Globus pallidus (tissue), 1 donor: ENCODE measurements around the gene APOD.

Experiments
- DNase-seq: peaks from one replicate; pipeline ENCODE4 v3.0.0-alpha.2; 2015; ENCODE audit warnings: low spot score

Gene APOD

DNA sequence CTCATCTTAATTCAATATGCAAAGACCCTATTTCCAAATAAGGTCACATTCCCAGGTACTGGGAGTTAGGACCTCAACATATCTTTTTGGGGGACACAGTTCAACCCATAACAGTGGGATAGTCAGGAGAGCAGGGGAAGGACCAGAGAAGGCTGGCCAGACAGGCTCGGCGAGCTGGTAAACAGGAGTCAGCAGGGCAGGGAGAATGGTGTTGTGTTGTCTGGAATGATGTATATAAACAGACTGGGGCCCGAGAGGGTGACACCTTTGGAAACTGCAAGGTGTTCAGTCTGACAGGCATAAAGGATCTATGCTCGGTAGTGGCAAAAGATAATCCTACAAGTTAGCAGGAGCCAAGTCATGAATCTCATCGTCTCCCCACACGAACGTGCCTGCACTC is 30.5 kb downstream of the APOD start:
- DNase-seq, result no peak

GRCh38 chr3:195551381-195551978 is 32.3 kb downstream of the APOD start:
- DNase-seq, result no peak

DNA sequence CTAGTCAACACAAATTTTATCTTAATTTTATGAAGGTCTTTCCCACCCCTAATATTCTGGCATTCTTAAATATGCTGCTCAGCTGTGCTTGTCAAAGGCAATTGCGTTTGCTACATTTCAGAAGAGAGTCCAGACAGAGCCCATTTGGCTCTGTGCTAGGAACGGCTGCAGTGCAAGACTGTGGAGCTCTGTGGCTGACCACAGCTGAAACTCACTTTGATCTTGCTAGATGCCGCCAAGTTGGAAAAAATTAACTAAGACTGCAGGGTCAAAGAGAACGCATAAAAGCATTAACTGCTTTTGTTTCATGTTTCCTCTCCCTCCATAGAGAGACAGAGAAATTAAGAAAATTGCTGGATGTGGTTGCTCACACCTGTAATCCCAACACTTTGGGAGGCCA is 33.0 kb downstream of the APOD start:
- DNase-seq, result no peak

GRCh38 chr3:195549931-195550519 is 33.7 kb downstream of the APOD start:
- DNase-seq, result no peak

DNA sequence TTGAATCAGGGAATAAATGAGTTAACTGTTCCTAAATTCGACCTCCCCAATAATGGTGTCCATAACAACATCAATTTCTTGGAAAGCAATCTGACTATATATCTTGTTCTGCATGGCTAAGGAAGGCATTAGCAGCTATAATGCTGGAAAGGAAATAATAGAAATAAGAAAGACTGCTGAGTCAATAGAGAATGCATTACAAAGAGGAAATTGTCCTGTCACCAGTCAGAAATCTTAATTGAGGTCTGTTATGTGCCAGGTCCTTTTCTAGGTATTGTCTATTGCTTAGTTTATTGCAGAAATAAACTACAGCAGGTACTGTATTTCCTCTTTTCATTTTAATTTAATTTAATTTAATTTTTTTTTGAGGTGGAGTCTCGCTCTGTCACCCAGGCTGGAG is 34.8 kb downstream of the APOD start:
- no peak for DNase-seq

DNA sequence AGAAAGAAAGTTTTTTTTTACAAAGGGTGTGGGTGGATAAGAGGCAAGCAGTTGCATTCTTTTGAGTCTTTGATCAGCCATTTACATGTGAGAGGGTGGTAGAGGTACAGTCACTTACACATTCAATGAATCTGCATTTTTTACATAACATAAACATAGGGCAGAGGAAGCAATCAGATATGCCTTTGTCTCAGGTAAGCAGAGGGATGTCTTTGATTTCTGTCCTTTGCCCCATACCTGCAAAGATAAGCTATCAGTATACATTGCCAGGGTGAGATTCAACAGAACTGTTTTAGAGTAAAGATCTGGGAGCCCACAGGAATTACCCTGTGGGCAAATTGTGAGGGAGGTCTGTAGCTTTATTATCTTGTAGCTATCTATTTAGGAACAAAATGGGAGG is 35.2 kb downstream of the APOD start:
- no peak for DNase-seq

DNA sequence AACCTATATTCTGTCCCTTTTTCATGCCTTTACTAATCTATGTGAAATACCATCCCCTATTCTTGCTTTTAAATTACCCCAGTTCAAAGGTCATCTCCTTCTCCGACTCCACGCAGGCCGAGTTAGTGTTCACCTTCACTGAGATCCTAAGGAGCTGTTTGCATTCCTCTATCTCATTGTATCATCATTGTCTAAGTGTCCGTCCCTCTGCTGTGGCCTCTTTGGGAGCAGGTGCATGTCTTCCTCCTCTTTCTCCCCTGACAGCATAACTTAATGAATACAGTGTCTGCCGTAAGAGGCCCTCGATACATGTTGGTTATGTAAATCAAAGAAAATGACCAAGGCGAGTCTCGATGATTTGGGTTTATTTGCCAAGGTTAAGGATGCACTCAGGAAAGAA is 35.7 kb downstream of the APOD start:
- DNase-seq, result no peak

DNA sequence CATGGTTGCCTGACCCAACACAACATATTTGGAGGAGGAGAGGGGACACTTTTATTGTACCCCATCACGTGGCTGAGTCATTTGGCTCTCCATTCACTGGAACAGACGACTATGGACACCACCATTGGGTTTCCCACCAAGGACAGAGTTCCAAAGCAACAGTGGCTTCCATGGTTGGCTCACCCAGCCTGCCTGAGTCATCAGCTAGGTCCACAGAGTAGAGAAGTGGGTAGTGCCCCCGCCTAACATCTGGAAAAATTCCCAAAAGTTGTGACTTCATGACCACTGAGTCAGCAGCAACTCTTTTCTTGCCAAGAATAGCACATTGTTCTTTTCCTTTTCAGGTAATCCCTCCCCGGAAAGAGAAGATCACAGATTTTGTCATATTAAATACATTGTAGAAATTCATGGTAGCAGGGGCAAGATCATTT is 37.6 kb downstream of the APOD start:
- DNase-seq, result no peak

DNA sequence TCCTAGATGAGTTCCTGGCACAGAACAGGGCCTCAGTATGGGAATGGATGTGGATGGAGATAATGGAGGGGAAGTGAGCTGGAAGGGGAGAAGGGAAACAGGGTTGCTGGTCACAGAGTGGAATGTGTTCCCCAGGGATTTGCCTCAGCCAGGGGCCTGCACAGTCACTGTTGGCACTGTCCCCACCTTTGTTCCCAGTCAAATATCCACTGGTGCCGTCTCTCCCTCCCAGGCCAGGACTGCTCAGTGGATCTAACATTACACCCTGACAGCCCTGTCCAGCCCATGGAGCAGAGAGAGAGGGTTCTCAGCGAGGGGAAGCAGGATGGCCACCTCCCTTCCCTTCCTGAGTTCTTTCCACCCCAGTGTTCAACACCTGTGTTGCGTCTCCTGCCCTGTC is 39.1 kb downstream of the APOD start:
- DNase-seq, result no peak

DNA sequence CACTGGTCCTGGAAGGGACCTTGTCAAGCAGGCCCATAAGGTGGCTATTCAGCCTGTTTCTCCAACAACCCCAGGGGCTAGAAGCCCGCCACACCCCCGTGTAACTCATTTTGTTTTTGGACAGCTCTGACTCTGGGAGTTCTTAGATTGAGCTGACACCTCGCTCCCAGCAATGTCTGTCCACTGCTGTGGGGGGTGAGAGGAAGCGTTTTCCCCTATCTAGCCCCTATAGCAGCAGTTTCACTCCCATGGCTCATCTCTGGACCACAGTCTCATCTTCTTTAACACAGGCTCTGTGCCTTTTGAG is 39.6 kb downstream of the APOD start:
- DNase-seq, result no peak

DNA sequence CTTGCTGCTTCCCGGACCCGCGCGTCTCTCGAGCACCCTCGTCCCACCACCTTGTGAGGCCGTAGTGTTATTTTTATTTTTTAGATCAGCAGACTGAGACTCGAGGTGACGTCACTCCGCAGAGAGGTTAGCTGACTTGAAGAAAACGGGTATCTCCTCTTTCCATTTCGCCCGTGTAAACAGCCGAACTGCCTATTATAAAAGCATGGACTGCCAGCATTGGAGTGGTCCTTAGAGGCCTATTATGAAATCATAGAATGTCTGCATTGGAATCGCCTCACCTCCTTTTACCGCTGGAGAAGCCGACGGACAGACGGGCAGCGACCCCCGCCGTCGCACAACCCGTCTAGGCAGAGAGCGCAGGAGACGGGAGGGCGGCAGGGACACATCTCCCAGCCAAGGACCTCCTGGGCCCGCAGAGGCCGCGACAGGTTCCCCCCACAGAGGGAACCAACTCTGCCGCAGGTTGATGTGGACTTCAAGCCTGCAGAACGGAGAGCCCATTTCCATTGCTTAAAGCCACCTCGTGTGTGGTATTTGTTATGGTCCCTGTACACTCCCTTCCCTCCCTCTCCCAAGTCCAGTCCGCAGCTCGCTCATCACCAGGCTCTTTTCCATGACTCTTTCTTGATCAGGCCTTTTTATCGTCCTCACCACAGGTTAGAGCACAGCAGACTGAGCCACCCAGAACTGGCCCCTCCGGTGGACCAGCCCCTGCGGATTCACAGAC is 40.1 kb downstream of the APOD start:
- DNase-seq, result no peak

DNA sequence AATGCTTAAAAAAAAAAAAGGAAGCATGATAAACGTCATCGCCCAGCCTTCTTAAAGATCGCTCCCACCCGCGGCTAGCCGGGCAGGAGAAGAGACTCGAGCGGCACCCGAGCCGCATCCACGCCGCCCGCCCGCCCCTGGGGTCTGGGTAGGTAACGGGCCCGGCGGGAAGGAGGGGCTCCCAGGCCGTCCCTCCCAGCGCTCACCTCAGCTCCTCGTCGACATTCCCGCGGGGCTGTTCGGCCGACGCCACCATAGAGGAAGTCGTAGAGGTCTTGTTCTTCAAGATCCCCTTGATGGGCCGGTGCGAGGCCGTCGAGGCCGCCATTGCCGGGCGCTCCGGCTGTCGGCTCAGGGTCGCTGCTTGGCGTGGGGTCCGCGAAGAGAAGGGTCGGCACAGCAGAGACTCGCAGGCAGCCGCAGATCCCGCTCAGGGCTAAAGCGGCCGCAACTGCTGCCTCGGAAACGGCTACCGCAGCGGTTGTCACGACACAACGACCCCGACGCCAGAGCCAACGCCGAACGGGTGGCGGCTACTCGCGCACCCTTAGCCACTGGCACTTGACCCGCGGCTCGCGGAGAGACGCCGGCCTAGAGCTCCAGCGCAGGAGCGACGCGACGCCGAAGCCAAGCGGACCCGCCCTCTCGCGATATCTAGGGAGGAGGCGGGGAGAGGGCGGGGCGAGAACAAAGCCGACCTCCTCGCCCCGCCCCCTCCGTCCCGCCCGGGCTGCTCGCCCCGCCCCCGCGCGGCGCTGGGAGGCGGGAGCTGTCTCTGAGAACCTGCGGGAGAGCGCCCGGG is 40.8 kb downstream of the APOD start, which contains the start of gene PPP1R2:
Gene PPP1R2, minus strand, starts transcription at position 628 of the 802 bp plus-strand sequence. Its CDS starts 300 bp downstream, at position 328.
- peak; percentile 88 for DNase-seq

DNA sequence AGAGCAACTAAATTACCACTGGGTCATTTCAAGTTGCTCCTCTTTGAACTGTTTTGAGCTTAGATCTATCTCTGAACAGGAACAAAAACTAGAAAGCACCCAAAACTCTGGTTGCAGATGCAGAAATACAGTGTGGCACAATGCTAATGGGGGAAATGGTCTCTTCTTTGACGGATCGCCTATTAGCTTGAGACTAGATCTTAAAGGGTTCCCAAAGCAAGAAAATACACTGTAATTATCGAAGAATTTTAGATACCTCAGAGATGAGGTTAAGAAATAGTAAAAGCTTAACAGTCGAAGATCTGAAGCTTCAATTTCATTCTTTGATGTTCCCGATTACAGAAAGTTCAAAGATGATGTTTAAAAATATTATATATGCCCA is 41.4 kb downstream of the APOD start:
- DNase-seq, result no peak

GRCh38 chr3:195540511-195540910 is 43.2 kb downstream of the APOD start:
- DNase-seq, result no peak

GRCh38 chr3:195540027-195540426 is 43.7 kb downstream of the APOD start:
- no peak for DNase-seq

- no peak for DNase-seq
Observed at GRCh38 chr3:195539479-195539878, 44.3 kb downstream of the APOD start.

- no peak for DNase-seq
Observed at GRCh38 chr3:195537995-195538394, 45.7 kb downstream of the APOD start.

DNA sequence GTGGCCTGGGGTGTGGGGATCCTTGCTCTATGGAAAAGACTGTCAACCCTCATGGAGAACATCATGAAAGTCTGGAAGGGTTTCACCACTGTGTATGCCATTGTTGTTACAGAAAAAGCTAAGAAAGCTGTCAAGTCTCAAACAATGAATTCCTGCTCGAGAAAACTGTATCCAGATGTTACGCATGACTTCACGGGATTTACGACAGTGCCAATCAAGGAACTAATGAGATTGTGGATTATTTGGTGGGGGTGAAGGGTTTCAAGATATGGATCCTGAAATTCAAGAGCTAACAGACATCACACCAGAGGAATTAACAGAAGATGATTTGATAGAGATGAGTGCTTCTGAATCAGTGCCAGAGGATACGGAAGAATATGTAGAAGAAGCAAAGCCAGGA is 48.4 kb downstream of the APOD start:
- no peak for DNase-seq

- DNase-seq, result no peak
Observed at GRCh38 chr3:195532834-195533233, 50.9 kb downstream of the APOD start.

- DNase-seq, result no peak
Observed at GRCh38 chr3:195532345-195532744, 51.4 kb downstream of the APOD start.

DNA sequence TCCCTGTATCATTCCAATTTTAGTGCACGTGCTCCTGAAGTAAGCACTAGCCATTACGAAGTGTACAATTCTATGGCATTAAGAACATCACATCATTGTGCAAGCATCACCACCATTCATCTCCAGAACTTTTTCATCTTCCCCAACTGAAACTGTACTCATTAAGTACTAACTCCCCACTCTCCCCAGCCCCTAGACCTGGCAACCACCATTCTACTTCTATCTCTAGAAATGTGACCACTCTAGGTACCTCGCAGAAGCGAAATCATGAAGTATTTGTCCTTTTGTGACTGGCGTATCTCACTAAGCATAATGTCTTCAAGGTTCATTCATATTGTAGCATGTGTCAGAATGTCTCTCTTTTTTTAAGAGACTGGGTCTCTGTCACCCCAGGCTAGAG is 52.1 kb downstream of the APOD start:
- DNase-seq, result no peak

DNA sequence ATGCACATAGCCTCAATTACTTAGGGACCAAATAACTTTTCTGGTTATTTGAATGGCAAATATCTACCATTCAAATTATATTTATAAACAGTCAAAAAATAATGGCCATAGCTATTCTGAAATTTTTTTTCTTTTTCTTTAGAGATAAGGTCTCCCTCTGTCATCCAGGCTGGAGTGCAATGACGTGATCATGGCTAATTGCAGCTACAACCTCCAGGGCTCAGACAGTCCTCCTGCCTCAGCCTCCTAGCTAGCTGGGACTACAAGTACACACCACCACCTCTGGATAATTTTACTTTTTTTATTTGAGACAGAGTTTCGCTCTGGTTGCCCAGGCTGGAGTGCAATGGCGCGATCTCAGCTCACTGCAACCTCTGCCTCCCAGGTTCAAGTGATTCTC is 57.2 kb downstream of the APOD start:
- no peak for DNase-seq
